Keratinocyte (primary cell): Measurements from ENCODE around the gene SAMD11.

Experiments
- CTCF ChIP-seq, 3 experiments: IDR thresholded peaks in 1 of 3; conservative IDR thresholded peaks in 1 of 3; optimal IDR thresholded peaks in 1 of 3; 2 replicates in 2 of 3; 3 replicates in 1 of 3; pipeline versions ENCODE3 to v1.5.1; 2011; ENCODE audit warnings: low read length in 3 of 3, mild to moderate bottlenecking in 3 of 3, moderate library complexity in 2 of 3, control low read depth in 1 of 3, inconsistent platforms in 1 of 3; ENCODE audit not compliant: insufficient read depth in 2 of 3; ENCODE audit errors: extremely low read depth in 1 of 3
- EZH2 ChIP-seq: IDR thresholded peaks from one replicate; pipeline ENCODE4 v1.6.1; 2012; ENCODE audit warnings: inconsistent platforms, mild to moderate bottlenecking, low read length, moderate library complexity

- TF ChIP-seq EZH2 (peak; percentile 97), CTCF (optimal IDR thresholded peaks at IDR 0.05 in 1 of 3, IDR thresholded peaks at IDR 0.05 in 1 of 3, conservative IDR thresholded peaks at IDR 0.05 in 1 of 3; ENCODE audit: extremely low read depth in 1 of 3, insufficient read depth in 2 of 3, low read length in 3 of 3) (no peak)
These were observed 11.4 kb downstream of the SAMD11 start for GRCh38 chr1:934991-935750.
